Endothelial cell of hepatic sinusoid (primary cell): ENCODE measurements around the gene MSI2.

ENCODE experiments used
- in situ Hi-C: cut with HindIII; loops from 2 replicates; pipeline ENCODE4 v1.10.0; 2017; ENCODE audit warnings: low sequenced_read_pairs

Gene MSI2

DNA sequence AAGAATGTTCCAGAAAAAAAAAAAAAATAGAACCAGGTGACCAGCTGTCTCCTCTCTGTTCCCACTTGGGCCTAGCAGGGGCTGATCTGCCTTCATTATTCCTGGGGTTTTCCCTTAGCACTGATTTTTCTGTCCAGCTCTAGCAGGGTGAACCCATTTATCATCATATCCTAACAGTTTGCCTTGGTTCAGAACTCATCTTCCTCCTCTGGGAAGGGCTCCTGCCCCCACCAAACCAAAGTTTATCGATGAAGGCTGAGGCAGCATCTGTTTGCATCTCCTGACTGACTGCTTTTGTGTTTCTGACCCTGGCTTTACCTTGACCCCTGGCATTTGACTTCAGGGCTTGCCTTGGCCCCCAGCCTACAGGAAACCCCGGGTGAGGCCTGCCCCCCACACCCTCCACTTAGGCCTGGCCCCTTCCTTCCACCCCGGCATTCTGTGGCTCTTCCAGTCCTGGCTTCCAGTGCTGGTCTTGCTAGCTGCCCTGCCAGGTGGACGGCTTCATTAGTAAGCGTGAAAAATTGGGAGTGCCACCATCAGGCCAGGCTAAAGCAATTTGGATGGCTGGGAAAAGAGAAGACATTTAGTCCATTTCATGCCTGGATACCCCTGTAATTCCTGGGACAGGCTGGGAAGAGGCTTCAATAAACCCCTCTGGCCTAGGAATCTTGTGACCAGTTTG lies 323.9 kb downstream of the MSI2 start:
- in situ Hi-C loops = no loop called here

DNA sequence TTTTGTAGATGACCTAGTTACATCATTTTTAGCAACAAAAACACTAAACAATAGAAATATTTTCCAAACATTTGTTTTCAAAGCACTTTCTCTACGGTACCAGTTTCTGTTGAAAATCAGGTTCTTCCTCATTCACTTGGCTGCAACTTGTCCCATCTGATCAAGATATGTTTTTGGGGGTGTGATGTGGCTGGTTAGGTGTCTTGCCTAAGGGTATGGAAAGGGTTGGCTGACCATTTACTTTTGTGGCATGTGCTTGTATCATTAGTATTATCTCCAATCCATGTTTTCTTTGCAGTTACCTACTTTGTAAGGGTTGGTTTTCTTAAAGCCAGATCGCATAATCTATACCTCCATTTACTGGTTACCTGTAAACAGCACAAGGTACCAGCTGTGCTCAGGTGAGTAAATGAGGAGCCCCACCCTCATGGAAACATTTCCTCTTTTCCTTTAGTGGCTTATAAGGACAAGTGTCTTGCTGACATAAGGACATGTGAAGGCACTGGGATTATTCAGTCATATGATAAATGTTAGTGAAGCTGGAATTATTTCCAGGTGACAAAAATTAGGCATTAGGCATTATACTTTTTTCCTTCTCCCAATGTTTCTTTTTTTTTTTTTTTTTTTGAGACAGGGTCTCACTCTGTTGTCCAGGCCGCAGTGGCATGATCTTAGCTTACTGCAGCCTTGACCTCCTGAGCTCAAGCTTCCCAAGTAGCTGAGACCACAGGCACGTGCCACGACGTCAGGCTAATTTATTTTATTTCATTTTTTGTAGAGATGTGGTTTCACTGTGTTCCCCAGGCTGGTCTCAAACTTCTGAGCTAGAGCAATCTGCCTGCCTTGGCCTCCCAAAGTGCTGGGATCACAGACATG lies 326.8 kb downstream of the MSI2 start:
- in situ Hi-C loops = no loop called here

DNA sequence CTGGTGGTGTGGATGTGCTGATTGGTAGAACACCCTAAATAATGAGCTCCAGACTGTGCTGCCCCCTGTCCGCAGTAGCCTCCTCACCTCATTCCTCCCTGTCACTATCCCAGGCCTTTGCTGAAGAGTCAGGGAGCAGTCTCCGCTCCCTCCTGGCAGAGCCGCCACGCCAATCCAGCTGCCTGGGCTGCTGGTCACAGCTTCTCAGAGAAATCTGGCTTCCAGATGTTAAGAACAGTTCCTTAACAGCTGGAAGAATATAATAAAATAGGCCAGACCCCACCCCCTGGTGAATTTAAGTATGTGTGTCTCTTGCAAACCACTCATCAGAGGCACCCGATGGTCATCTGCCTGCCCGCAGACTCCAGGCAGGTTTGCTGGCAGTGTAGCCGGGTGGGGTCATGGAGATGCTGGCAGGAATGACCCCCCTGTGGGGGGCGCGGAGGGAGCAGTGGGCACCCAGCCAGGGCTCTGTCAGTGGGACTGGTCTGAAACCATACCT lies 327.8 kb downstream of the MSI2 start:
- in situ Hi-C loops = no loop called here

DNA sequence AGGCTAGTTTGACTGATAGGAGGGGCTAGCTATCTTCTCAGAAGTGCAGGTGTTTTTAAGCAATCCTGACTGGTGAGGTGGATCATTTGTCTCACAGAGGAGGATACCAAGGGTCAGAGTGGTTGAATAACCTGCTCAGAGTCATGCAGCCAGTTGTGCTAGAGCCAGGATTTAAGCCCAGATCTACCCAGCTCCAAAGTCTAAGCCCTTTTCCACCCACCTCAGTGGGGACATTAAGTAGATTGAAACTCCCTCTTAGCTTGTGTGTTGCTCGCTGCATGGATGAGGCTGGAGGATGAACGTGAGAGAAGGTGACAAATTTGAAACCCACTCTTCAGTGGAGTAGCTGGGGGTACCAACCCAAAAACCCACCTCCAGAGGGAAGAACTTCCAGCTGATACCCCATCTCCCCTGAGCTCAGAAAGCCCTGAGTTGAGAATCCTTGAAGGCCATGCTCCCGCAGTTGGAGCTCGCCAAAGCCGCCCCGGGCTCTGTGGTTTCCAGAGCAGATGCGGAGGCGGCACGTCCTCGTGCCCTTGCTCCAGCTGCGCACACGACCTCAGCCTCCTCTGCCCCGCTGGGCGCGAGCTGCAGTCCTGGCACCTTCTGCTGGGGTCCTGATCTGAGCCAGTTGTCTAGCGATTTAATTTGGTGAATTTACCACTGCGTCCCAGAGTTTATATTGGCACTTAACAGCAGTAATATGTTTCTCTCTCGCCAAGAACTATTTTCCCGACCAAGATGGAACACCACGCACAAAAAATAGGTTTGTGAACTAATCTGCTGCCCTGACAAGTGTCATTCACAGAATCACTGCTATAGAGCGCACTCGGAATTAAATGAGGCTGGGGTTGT lies 329.2 kb downstream of the MSI2 start:
- in situ Hi-C loops = no loop called here

DNA sequence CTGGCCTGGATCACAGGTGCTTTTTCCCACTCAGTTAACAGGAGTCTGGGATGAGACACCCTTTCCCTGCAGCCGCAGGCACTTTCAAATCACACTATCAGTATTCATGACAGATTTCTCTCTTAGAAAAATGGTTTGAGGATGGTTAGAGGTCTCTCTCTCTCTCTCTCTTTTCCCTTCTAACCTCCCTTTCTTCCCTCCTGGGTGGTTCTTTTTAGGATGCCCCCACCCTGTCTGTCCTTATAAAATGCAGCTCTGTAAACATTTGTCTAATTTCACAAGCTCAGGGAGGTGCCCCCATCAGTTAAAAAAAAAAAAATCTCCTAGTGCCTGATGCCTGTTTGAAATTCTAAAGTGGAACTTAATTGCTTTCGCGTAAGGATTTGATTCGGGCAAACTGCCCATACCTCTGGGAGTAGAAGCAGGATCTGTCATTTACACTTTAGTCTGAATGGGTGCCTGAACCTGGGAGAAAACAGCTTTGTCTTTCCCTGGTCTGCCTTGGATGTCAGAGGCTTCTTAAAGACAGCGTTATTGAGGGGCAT lies 329.9 kb downstream of the MSI2 start:
- in situ Hi-C loops = no loop called here

DNA sequence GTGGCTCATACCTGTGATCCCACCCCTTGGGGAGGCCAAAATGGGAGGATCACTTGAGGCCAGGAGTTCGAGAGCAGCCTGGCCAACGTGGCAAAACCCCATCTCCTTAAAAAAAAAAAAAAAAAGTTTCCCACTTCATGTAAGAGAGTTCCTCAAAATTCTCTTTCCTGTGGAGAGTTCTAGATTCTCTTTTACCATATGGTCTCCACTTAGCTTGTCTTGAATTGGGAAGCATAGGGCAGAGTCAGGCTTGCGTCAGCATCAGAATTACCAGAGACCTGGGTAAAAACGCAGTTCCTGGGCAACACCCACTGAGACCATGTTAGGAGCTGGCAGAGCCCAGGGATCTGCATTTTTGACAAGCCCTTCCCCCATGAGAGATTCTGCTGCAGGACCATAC lies 330.4 kb downstream of the MSI2 start:
- in situ Hi-C loops = no loop called here

DNA sequence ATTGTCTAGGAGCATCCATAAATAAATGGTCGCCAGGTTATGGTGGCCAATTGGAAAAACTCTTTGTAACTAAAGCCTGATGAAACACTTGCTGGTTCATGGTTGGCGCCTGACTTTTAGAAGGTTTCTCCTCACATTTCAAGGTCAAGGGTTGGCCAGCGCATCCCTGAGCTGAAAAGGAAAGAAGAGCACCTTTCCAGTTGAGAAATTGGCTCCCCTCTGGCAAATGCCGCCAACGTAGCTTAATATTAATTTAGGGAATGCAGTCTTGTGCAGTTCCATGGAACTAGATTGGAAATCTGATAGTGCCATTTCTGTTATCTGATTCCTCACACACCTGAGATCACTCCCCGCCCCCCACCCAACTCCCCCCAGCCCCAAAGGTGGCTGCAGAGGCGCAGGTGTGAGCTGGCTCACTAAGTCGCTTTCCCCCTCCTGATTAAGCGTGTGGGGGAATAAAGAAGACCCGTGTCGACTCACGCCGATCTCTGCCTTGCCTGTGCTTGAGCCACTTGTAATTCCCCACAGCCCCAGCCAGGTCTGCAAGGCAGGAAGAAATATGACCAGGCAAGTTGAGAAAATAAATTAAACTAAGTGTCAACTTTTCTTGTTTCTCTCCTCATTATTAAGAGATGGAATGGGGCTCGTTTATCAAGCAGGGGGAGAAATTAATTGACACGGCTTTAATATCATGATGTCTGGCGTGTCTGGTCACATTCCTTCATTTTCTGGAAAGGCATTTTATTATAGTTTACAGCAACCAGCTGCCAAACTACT lies 331.1 kb downstream of the MSI2 start:
- in situ Hi-C loops = no loop called here

DNA sequence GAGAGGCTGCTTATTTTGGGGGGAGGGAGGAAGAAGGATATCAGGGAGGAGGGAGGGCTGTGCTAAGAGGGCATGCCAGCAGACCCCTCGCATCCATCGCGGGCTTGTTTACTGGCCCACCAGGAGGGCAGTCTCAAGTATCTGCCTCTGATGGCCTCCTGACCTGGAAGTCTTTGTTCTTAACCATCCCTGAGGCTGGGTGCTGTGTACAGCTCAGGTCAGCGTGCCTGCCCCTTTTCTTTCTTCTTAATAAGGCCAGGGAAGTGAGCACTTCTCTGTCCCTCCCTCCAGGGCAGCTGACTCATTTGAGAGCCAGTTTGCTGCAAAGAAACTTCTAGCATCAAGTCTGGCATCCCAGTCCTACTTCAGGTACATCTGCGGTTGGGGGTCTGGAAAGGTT lies 331.8 kb downstream of the MSI2 start:
- in situ Hi-C loops = no loop called here

DNA sequence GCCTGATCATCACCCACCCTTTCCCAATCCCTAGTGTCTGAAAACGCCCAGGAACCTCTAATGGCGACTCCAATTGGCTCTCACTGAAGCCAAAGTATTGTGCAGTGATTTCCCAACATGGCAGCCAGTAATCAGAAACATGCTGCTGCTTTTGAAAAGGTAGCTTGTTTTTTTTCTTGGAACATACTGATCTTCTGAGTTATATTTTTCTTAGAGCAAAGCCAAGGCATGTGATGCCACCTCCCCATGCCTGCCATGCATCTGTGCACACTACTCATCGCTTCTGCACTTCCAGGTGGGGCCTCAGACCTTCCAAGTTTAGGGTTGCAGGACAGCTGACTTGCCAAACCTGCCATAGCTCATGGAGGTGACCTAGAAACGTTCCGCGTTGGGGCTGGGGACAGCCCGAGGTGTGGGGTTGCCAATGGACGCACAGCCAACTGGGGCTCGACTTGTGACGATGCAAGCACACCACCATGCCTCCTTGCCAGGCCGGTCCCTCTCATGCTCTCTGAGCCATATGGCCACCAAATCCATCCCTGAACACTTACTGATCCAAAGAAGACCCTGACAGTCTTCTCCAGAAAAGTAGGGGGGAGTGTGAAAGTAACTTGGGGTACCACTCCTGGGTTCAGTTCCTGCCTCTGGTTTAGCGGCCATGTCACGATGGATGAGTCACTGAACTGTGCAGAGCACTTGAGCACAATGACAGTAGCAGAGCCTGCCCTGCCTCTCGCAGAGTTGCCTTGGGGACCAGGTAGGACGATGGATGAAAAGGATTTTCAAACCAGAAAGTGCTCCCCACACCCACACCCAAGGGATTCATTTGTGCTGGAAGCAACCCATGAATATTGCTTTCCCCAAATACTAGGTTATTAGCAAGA lies 333.1 kb downstream of the MSI2 start:
- in situ Hi-C loops = no loop called here

DNA sequence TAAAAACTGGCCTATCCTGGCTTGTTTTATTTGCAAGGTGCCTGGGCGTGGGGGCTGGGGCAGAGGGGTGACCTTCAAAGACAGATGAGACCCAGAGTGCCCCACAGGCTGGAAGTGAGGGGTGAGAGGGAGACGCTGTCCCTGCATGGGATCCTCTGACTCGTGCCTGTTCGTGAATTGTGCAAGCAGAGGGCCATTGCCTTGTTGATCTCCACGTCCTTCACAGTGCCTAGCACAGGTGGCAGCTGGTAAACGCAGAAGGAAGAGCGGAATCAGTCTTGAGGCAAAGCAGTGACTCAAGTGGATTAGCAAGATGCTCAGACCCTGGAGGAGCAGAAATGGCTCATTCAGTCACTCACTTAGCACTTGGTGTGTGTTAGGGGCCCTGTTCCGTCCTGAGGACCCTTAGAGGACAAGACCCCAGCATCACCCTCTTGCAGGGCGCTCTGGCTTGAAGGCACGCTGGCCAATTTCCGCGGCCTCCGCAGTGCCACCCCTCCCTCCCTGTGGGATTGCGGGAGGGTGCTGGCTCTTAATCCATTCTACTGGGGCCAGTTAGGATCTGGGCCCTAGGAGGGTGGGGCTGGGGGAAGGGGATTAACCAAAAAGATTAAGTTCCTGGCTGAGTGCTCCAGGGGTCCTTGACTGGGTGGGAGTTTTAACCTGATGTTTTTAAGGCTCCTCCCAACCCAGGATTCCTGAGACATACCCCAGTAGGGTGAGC lies 337.6 kb downstream of the MSI2 start:
- in situ Hi-C loops = no loop called here

DNA sequence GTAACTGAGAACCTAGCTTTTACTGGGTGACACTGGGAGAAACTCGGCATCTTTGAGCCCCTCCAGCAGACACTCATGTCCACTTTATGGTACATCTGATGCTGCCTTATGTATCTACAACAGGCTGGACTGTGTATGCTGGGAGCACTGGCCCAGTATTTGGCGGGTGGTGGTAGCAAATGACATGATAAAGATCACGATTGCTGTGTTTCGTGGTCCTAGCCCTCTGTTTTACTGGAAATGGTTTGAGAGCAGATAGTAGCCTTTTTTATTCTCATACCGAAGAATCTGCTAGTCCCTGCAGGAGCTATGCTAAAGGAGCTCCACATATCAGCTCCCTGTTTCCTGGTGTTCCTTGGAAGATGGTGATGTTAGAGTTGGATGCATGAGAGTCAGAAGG lies 338.4 kb downstream of the MSI2 start:
- in situ Hi-C loops = loop anchor here (5.0 kb wide), 2 partner anchors 32 to 78 kb away; no protein-coding TSS in a partner anchor

DNA sequence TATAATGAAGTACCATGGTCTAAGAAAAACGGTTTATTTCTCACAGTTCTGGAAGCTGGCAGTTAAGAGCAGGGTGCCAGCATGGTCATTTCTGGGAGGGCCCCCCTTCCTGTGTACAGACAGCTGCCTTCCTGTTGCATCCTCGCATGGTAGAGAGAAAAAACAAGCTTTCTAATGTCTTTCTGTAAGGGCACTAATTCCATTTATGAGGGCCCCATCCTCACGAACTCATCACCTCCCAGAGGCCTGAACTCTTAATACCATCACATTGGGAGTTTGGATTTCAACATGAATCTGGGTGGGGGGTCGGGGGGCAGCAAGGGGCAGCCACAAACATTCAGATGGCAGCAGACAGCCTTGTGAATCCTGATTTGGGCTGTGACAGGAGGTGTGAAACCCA lies 339.1 kb downstream of the MSI2 start:
- in situ Hi-C loops = loop anchor here (5.0 kb wide), 2 partner anchors 33 to 77 kb away; no protein-coding TSS in a partner anchor

DNA sequence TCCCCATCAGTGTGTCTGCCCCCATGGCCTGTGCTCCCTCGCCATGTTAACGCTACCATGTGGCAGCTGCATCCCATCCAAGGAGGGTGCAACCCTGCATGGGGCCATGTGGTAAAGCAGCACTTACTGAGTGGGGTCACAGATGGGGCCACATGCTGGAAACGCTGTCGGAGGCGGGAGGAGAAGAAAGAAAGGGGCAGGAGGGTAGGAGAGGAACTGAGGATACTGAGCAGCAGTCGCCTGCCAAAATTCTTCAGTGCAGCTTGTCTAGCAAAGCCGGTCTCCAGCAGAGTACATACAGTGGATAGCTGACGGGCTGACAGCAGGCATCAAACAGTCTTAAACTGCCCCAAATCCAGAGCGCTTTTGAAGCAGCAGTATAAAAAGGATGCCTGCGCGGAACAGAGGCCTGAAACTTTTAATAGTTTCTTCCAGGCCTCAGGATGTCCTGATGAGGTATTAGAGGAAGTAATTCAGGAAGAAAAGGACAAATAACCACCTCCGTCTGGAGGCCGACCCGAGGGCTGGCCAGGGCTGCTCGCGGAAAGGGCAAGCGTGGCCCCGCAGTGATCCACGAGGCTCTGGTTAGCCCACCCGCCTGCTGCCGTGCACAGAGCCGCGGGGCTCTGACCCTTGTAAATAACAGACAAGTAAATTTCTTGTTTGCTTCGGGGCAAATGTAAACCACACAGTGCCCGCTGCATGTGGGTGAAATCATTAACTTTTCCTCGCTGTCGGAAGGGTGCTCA lies 339.8 kb downstream of the MSI2 start:
- in situ Hi-C loops = loop anchor here (5.0 kb wide), 2 partner anchors 34 to 76 kb away; no protein-coding TSS in a partner anchor

DNA sequence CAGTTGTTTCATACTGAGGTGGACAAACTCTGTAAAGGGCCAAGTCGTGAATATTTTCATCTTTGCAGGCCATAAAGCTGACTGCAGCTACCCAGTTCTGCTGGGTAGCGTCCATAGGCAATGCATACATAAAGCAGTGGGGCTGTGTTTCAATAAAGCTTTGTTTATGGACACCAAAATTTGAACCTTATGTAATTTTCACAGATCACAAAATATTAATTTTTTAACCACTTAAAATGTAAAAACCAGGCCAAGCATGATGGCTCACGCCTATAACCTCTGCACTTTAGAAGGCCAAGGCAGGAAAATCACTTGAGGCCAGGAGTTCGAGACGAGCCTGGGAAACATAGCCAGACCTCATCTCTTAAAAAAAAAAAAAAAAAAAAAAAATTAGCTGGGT lies 340.8 kb downstream of the MSI2 start:
- in situ Hi-C loops = loop anchor here (5.0 kb wide), 2 partner anchors 35 to 75 kb away; no protein-coding TSS in a partner anchor

DNA sequence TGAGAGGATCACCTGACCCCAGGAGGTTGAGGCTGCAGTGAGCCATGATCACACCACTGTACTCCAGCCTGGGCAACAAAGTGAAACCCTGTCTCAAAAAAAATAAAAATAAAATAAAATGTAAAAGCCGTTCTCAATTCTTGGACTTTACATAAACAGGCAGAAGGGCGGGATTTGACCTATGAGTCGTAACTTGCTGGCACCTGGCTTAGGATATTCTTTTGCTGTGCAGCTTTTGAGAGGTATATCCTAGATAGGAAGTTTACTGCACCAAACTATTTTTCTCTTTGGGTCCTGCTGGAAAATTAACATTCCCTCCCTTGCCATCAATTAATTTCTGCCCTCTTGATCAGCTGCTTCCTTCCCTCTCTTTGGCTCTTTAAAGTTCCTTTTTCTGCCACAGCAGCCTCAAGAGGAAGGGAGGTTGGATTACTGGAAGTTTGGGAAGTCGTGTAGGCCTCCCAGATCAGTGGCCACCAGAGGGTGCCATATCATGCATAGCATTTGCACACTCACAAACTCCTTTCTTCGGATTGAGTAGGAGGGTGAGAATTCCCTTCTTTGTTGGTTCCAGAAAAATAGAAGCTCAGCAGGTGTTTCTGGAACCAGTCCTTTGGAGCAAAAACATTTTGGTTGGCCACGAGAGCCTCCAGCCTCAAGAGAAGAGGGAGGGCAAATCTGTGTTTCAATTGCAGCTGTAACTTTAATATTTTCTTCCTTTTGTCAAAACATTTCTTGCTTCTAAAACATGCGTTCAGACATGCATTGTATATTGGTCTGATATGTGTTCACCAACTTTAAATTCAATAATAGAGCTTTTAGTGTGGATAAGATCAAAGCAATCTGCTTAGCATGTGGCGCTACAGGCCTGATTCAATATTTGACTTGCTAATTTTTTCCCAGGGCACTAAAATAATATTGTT lies 341.5 kb downstream of the MSI2 start:
- in situ Hi-C loops = loop anchor here (5.0 kb wide), 2 partner anchors 35 to 75 kb away; no protein-coding TSS in a partner anchor
